Measurements from ENCODE around the gene ANLN. TPM values are rescaled to one million over a fixed set of nuclear protein-coding genes. Genes with fewer than 3 reads are reported as not detected.

ANLN gene
- 10 to 100 TPM in 2 of 4 donors, 1 to 10 TPM in 2; 1.1 to 13.8 (median 8.0) TPM for polyA plus RNA-seq
- long read RNA-seq, donor 1, full-length matches to known transcripts = 2 of 7 reads
- long read RNA-seq, donor 1, partial matches to known transcripts = 5 of 7 reads
- long read RNA-seq, donor 1, other reads (novel, unspliced or antisense) = 0 of 7 reads
- long read RNA-seq, donor 2, full-length matches to known transcripts = 1 of 1 reads
- long read RNA-seq, donor 2, partial matches to known transcripts = 0 of 1 reads
- long read RNA-seq, donor 2, other reads (novel, unspliced or antisense) = 0 of 1 reads
- long read RNA-seq, donor 3 = 0 reads
- long read RNA-seq, donor 4 = 0 reads
- long read RNA-seq, donor 5 = 0 reads
- long read RNA-seq, donor 6 = 0 reads
- long read RNA-seq, donor 7, full-length matches to known transcripts = 2 of 69 reads
- long read RNA-seq, donor 7, partial matches to known transcripts = 67 of 69 reads
- long read RNA-seq, donor 7, other reads (novel, unspliced or antisense) = 0 of 69 reads
- long read RNA-seq, donor 8 = 0 reads
- long read RNA-seq, donor 9 = 0 reads
- long read RNA-seq, donor 10, full-length matches to known transcripts = 1 of 6 reads
- long read RNA-seq, donor 10, partial matches to known transcripts = 5 of 6 reads
- long read RNA-seq, donor 10, other reads (novel, unspliced or antisense) = 0 of 6 reads

- H3K27me3 ChIP-seq (ENCODE audit: control insufficient read depth in 3 of 3, insufficient read depth in 3 of 3, low read length in 3 of 3) = no peaks in the 10 kb centered on the region
- no peaks in the 10 kb centered on the region for H3K9me3 ChIP-seq (ENCODE audit: control insufficient read depth in 2 of 2, insufficient read depth in 1 of 2, low read depth in 1 of 2, low read length in 1 of 2)
- H3K36me3 ChIP-seq (ENCODE audit: control insufficient read depth in 3 of 3, insufficient read depth in 2 of 3, low read depth in 1 of 3, low read length in 3 of 3) = no peaks in the 10 kb centered on the region
- 3 to 4% (median 4%) methylated on average over 52 to 68 of the region's 68 CpGs for WGBS, 3 donors
- H3K4me1 ChIP-seq (ENCODE audit: control insufficient read depth in 3 of 3, insufficient read depth in 2 of 3, low read depth in 1 of 3, low read length in 2 of 3) = no peaks in the 10 kb centered on the region
- peak within 1 kb of the TSS; percentile 58 to 90 (median 90) for H3K4me3 ChIP-seq (ENCODE audit: low read depth in 1 of 3, low read length in 3 of 3)
- DNase-seq (peak; percentile 93 to 96), FAIRE-seq (no peak)
- H3K27ac ChIP-seq (ENCODE audit: low read depth in 1 of 3, low read length in 2 of 3) = peak within 1 kb of the TSS; percentile 25 to 79 (median 75)
Observed at GRCh38 chr7:36389371-36390198, at the start of gene ANLN. Gene ANLN, plus strand, starts transcription at chr7:36389862. Its CDS starts 165 bp downstream, at chr7:36390027.

GRCh38 chr7:36343548-36343947 is 46.1 kb upstream of the ANLN start:
- no peak for FAIRE-seq
- no peak for DNase-seq
- H3K27ac ChIP-seq (ENCODE audit: low read depth in 1 of 3, low read length in 2 of 3) = no peak overlapping the region
- H3K4me1 ChIP-seq (ENCODE audit: control insufficient read depth in 3 of 3, insufficient read depth in 2 of 3, low read depth in 1 of 3, low read length in 2 of 3) = no peaks in the 10 kb centered on the region
- H3K36me3 ChIP-seq (ENCODE audit: control insufficient read depth in 3 of 3, insufficient read depth in 2 of 3, low read depth in 1 of 3, low read length in 3 of 3) = no peaks in the 10 kb centered on the region
- H3K4me3 ChIP-seq (ENCODE audit: low read depth in 1 of 3, low read length in 3 of 3) = no peak overlapping the region
- H3K27me3 ChIP-seq (ENCODE audit: control insufficient read depth in 3 of 3, insufficient read depth in 3 of 3, low read length in 3 of 3) = no peaks in the 10 kb centered on the region
- H3K9me3 ChIP-seq (ENCODE audit: control insufficient read depth in 2 of 2, insufficient read depth in 1 of 2, low read depth in 1 of 2, low read length in 1 of 2) = no peaks in the 10 kb centered on the region
- 86 to 97% (median 92%) methylated on average over 1 of the region's 1 CpG for WGBS, 3 donors

GRCh38 chr7:36344622-36345021 is 45.0 kb upstream of the ANLN start:
- no peak overlapping the region for H3K4me3 ChIP-seq (ENCODE audit: low read depth in 1 of 3, low read length in 3 of 3)
- WGBS, 3 donors = 77 to 94% (median 91%) methylated on average over 2 of the region's 2 CpGs
- H3K36me3 ChIP-seq (ENCODE audit: control insufficient read depth in 3 of 3, insufficient read depth in 2 of 3, low read depth in 1 of 3, low read length in 3 of 3) = no peaks in the 10 kb centered on the region
- no peak for FAIRE-seq
- no peak overlapping the region for H3K27ac ChIP-seq (ENCODE audit: low read depth in 1 of 3, low read length in 2 of 3)
- H3K27me3 ChIP-seq (ENCODE audit: control insufficient read depth in 3 of 3, insufficient read depth in 3 of 3, low read length in 3 of 3) = no peaks in the 10 kb centered on the region
- H3K9me3 ChIP-seq (ENCODE audit: control insufficient read depth in 2 of 2, insufficient read depth in 1 of 2, low read depth in 1 of 2, low read length in 1 of 2) = no peaks in the 10 kb centered on the region
- no peak for DNase-seq
- no peaks in the 10 kb centered on the region for H3K4me1 ChIP-seq (ENCODE audit: control insufficient read depth in 3 of 3, insufficient read depth in 2 of 3, low read depth in 1 of 3, low read length in 2 of 3)

GRCh38 chr7:36346260-36346831 is 43.3 kb upstream of the ANLN start:
- H3K9me3 ChIP-seq (ENCODE audit: control insufficient read depth in 2 of 2, insufficient read depth in 1 of 2, low read depth in 1 of 2, low read length in 1 of 2) = no peaks in the 10 kb centered on the region
- no peaks in the 10 kb centered on the region for H3K36me3 ChIP-seq (ENCODE audit: control insufficient read depth in 3 of 3, insufficient read depth in 2 of 3, low read depth in 1 of 3, low read length in 3 of 3)
- no peak for FAIRE-seq
- no peak for DNase-seq
- H3K27ac ChIP-seq (ENCODE audit: low read depth in 1 of 3, low read length in 2 of 3) = no peak overlapping the region
- no peaks in the 10 kb centered on the region for H3K27me3 ChIP-seq (ENCODE audit: control insufficient read depth in 3 of 3, insufficient read depth in 3 of 3, low read length in 3 of 3)
- no peak overlapping the region for H3K4me3 ChIP-seq (ENCODE audit: low read depth in 1 of 3, low read length in 3 of 3)
- WGBS, 3 donors = 87 to 91% (median 88%) methylated on average over 6 of the region's 6 CpGs
- no peaks in the 10 kb centered on the region for H3K4me1 ChIP-seq (ENCODE audit: control insufficient read depth in 3 of 3, insufficient read depth in 2 of 3, low read depth in 1 of 3, low read length in 2 of 3)

GRCh38 chr7:36348256-36348655 is 41.4 kb upstream of the ANLN start:
- FAIRE-seq = no peak
- no peaks in the 10 kb centered on the region for H3K9me3 ChIP-seq (ENCODE audit: control insufficient read depth in 2 of 2, insufficient read depth in 1 of 2, low read depth in 1 of 2, low read length in 1 of 2)
- no peak overlapping the region for H3K4me3 ChIP-seq (ENCODE audit: low read depth in 1 of 3, low read length in 3 of 3)
- no peak overlapping the region for H3K27ac ChIP-seq (ENCODE audit: low read depth in 1 of 3, low read length in 2 of 3)
- H3K27me3 ChIP-seq (ENCODE audit: control insufficient read depth in 3 of 3, insufficient read depth in 3 of 3, low read length in 3 of 3) = no peaks in the 10 kb centered on the region
- no peaks in the 10 kb centered on the region for H3K4me1 ChIP-seq (ENCODE audit: control insufficient read depth in 3 of 3, insufficient read depth in 2 of 3, low read depth in 1 of 3, low read length in 2 of 3)
- no peaks in the 10 kb centered on the region for H3K36me3 ChIP-seq (ENCODE audit: control insufficient read depth in 3 of 3, insufficient read depth in 2 of 3, low read depth in 1 of 3, low read length in 3 of 3)
- no peak for DNase-seq

- DNase-seq = no peak
- no peaks in the 10 kb centered on the region for H3K36me3 ChIP-seq (ENCODE audit: control insufficient read depth in 3 of 3, insufficient read depth in 2 of 3, low read depth in 1 of 3, low read length in 3 of 3)
- WGBS, 3 donors = 85 to 98% (median 87%) methylated on average over 3 of the region's 3 CpGs
- no peaks in the 10 kb centered on the region for H3K27me3 ChIP-seq (ENCODE audit: control insufficient read depth in 3 of 3, insufficient read depth in 3 of 3, low read length in 3 of 3)
- no peaks in the 10 kb centered on the region for H3K9me3 ChIP-seq (ENCODE audit: control insufficient read depth in 2 of 2, insufficient read depth in 1 of 2, low read depth in 1 of 2, low read length in 1 of 2)
- H3K4me1 ChIP-seq (ENCODE audit: control insufficient read depth in 3 of 3, insufficient read depth in 2 of 3, low read depth in 1 of 3, low read length in 2 of 3) = no peaks in the 10 kb centered on the region
- no peak for FAIRE-seq
- H3K27ac ChIP-seq (ENCODE audit: low read depth in 1 of 3, low read length in 2 of 3) = no peak overlapping the region
- no peak overlapping the region for H3K4me3 ChIP-seq (ENCODE audit: low read depth in 1 of 3, low read length in 3 of 3)
Observed at GRCh38 chr7:36348771-36349170, 40.9 kb upstream of the ANLN start.

GRCh38 chr7:36349626-36350025 is 40.0 kb upstream of the ANLN start:
- FAIRE-seq = no peak
- Histone ChIP-seq H3K27me3 (ENCODE audit: control insufficient read depth in 3 of 3, insufficient read depth in 3 of 3, low read length in 3 of 3) (no peaks in the 10 kb centered on the region), H3K4me3 (ENCODE audit: low read depth in 1 of 3, low read length in 3 of 3) (no peak overlapping the region), H3K9me3 (ENCODE audit: control insufficient read depth in 2 of 2, insufficient read depth in 1 of 2, low read depth in 1 of 2, low read length in 1 of 2) (no peaks in the 10 kb centered on the region), H3K36me3 (ENCODE audit: control insufficient read depth in 3 of 3, insufficient read depth in 2 of 3, low read depth in 1 of 3, low read length in 3 of 3) (no peaks in the 10 kb centered on the region), H3K4me1 (ENCODE audit: control insufficient read depth in 3 of 3, insufficient read depth in 2 of 3, low read depth in 1 of 3, low read length in 2 of 3) (no peaks in the 10 kb centered on the region), H3K27ac (ENCODE audit: low read depth in 1 of 3, low read length in 2 of 3) (no peak overlapping the region)
- no peak for DNase-seq
- 83 to 89% (median 83%) methylated on average over 2 of the region's 2 CpGs for WGBS, 3 donors

GRCh38 chr7:36355490-36355889 is 34.2 kb upstream of the ANLN start:
- Histone ChIP-seq H3K27ac (ENCODE audit: low read depth in 1 of 3, low read length in 2 of 3) (no peak overlapping the region), H3K27me3 (ENCODE audit: control insufficient read depth in 3 of 3, insufficient read depth in 3 of 3, low read length in 3 of 3) (no peaks in the 10 kb centered on the region), H3K4me1 (ENCODE audit: control insufficient read depth in 3 of 3, insufficient read depth in 2 of 3, low read depth in 1 of 3, low read length in 2 of 3) (no peaks in the 10 kb centered on the region), H3K9me3 (ENCODE audit: control insufficient read depth in 2 of 2, insufficient read depth in 1 of 2, low read depth in 1 of 2, low read length in 1 of 2) (no peaks in the 10 kb centered on the region), H3K4me3 (ENCODE audit: low read depth in 1 of 3, low read length in 3 of 3) (no peak overlapping the region), H3K36me3 (ENCODE audit: control insufficient read depth in 3 of 3, insufficient read depth in 2 of 3, low read depth in 1 of 3, low read length in 3 of 3) (no peaks in the 10 kb centered on the region)
- DNase-seq (no peak), FAIRE-seq (no peak)
- WGBS, 3 donors = 86 to 89% (median 87%) methylated on average over 3 of the region's 3 CpGs
